ENCODE data around the gene SCAMP4.

Gene SCAMP4

GRCh38 chr19:1911098-1911497, 5.9 kb downstream of the SCAMP4 start:
- H3K36me3 ChIP-seq (ENCODE audit: insufficient read depth, low read length), result peaks cover 48% of the 10 kb centered on the region

DNA sequence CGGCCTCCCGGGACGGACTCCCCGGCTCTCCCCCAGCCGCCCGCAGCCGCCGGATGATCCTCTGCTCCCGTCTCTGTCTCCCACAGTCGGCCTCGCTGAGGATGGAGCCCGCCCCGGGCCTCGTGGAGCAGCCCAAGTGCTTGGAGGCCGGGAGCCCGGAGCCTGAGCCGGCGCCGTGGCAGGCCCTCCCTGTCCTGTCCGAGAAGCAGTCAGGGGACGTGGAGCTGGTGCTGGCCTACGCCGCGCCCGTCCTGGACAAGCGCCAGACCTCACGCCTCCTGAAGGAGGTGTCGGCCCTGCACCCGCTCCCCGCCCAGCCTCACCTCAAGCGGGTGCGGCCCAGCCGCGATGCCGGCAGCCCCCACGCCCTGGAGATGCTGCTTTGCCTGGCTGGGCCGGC, 6.8 kb downstream of the SCAMP4 start:
- Histone ChIP-seq H3K36me3 (ENCODE audit: insufficient read depth, low read length) (peaks cover 48% of the 10 kb centered on the region), H3K4me1 (ENCODE audit: insufficient read depth, low read length) (peaks cover 8% of the 10 kb centered on the region; the same call in 1 of the 2 replicates), H3K79me2 (ENCODE audit: insufficient read depth, low read length) (peaks cover 75% of the 10 kb centered on the region), H3K27me3 (ENCODE audit: insufficient read depth, low read length, poor library complexity) (no peaks in the 10 kb centered on the region), H3K4me3 (ENCODE audit: low read depth in 1 of 2, low read length in 2 of 2) (no peak overlapping the region), H3K4me2 (ENCODE audit: insufficient read depth, low read length) (no peak overlapping the region), H4K20me1 (ENCODE audit: insufficient read depth, low read length) (peaks cover 56% of the 10 kb centered on the region), H3K27ac (ENCODE audit: low read length) (no peak overlapping the region), H3K9ac (ENCODE audit: low read depth, low read length) (no peak overlapping the region), H2AFZ (ENCODE audit: low read depth, low read length) (no peak overlapping the region), H3K9me3 (ENCODE audit: insufficient read depth, low read length, severe bottlenecking) (no peaks in the 10 kb centered on the region)
- DNase-seq (no peak), ATAC-seq (ENCODE audit: insufficient read depth, low read depth) (no peak)
- TF ChIP-seq CTCF (IDR thresholded peaks at IDR 0.05; ENCODE audit: borderline replicate concordance, extremely low read depth, low read length, poor library complexity, severe bottlenecking), result no peak
- TF ChIP-seq EZH2 (IDR thresholded peaks at IDR 0.05; ENCODE audit: borderline replicate concordance, low read depth, low read length, severe bottlenecking), result no peak

More at GRCh38 chr19:1911098-1911497, 5.9 kb downstream of the SCAMP4 start:
- Histone ChIP-seq H3K4me3 (ENCODE audit: low read depth in 1 of 2, low read length in 2 of 2) (no peak overlapping the region), H4K20me1 (ENCODE audit: insufficient read depth, low read length) (peaks cover 56% of the 10 kb centered on the region), H3K27ac (ENCODE audit: low read length) (no peak overlapping the region), H3K4me2 (ENCODE audit: insufficient read depth, low read length) (no peak overlapping the region), H3K4me1 (ENCODE audit: insufficient read depth, low read length) (peaks cover 16% of the 10 kb centered on the region), H3K79me2 (ENCODE audit: insufficient read depth, low read length) (peaks cover 84% of the 10 kb centered on the region), H3K9me3 (ENCODE audit: insufficient read depth, low read length, severe bottlenecking) (no peaks in the 10 kb centered on the region), H2AFZ (ENCODE audit: low read depth, low read length) (no peak overlapping the region), H3K9ac (ENCODE audit: low read depth, low read length) (no peak overlapping the region), H3K27me3 (ENCODE audit: insufficient read depth, low read length, poor library complexity) (no peaks in the 10 kb centered on the region)
- no peak for DNase-seq
- TF ChIP-seq CTCF (IDR thresholded peaks at IDR 0.05; ENCODE audit: borderline replicate concordance, extremely low read depth, low read length, poor library complexity, severe bottlenecking) (no peak), EZH2 (IDR thresholded peaks at IDR 0.05; ENCODE audit: borderline replicate concordance, low read depth, low read length, severe bottlenecking) (no peak)
- no peak for ATAC-seq (ENCODE audit: insufficient read depth, low read depth)

GRCh38 chr19:1912760-1913505, 7.7 kb downstream of the SCAMP4 start:
- Histone ChIP-seq H3K36me3 (ENCODE audit: insufficient read depth, low read length) (peaks cover 51% of the 10 kb centered on the region), H3K9me3 (ENCODE audit: insufficient read depth, low read length, severe bottlenecking) (no peaks in the 10 kb centered on the region), H2AFZ (ENCODE audit: low read depth, low read length) (no peak overlapping the region), H3K4me3 (ENCODE audit: low read depth in 1 of 2, low read length in 2 of 2) (no peak overlapping the region), H4K20me1 (ENCODE audit: insufficient read depth, low read length) (peaks cover 51% of the 10 kb centered on the region), H3K4me2 (ENCODE audit: insufficient read depth, low read length) (no peak overlapping the region), H3K9ac (ENCODE audit: low read depth, low read length) (no peak overlapping the region), H3K4me1 (ENCODE audit: insufficient read depth, low read length) (peaks cover 6% of the 10 kb centered on the region; the same call in 1 of the 2 replicates), H3K27me3 (ENCODE audit: insufficient read depth, low read length, poor library complexity) (no peaks in the 10 kb centered on the region), H3K27ac (ENCODE audit: low read length) (no peak overlapping the region), H3K79me2 (ENCODE audit: insufficient read depth, low read length) (peaks cover 66% of the 10 kb centered on the region)
- no peak for ATAC-seq (ENCODE audit: insufficient read depth, low read depth)
- DNase-seq, result no peak
- no peak for TF ChIP-seq CTCF (IDR thresholded peaks at IDR 0.05; ENCODE audit: borderline replicate concordance, extremely low read depth, low read length, poor library complexity, severe bottlenecking)
- no peak for TF ChIP-seq EZH2 (IDR thresholded peaks at IDR 0.05; ENCODE audit: borderline replicate concordance, low read depth, low read length, severe bottlenecking)

All from DND-41 (cell line).